ENCODE measurements around the gene TGM1. TPM values are rescaled to one million over a fixed set of nuclear protein-coding genes. Genes with fewer than 3 reads are reported as not detected.
A peak's percentile ranks its signal among the peaks of the same experiment; 100 is the strongest.

Gene TGM1
- polyA plus RNA-seq, 3 donors = 2.5 to 4.6 (median 3.3) TPM

GRCh38 chr14:24277071-24277470 is 14.1 kb upstream of the TGM1 start:
- no peak overlapping the region for H3K27ac ChIP-seq (ENCODE audit: low read depth, low read length)
- WGBS, 3 donors = 82 to 97% (median 84%) methylated on average over 6 of the region's 6 CpGs

DNA sequence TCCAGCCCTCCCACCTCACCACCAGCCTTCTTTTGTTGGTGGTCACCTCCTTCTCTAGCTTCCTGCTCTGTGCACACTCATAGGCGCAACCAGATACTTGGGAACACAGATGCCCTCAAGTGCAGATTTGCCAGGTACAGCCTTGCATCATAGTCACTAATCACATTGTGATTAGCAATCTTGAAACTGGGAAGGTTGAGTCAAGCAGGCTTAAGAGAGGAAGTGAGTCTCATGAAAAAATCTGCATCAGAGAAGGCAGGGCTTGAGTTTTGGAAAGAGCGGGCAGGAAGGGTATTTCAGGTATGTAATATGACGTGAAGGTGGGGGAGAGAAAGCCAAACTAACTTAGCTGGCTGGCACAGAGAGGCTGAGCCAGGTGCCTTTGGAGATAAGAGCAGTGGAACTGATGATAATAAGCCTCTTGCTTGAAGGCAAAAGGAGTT is 11.1 kb upstream of the TGM1 start:
- WGBS, 3 donors = 37 to 68% (median 48%) methylated on average over 3 of the region's 3 CpGs
- H3K27ac ChIP-seq (ENCODE audit: low read depth, low read length) = no peak overlapping the region

GRCh38 chr14:24273422-24273998 is 10.5 kb upstream of the TGM1 start:
- H3K27ac ChIP-seq (ENCODE audit: low read depth, low read length) = no peak overlapping the region
- WGBS, 3 donors = 60 to 77% (median 70%) methylated on average over 3 of the region's 3 CpGs

GRCh38 chr14:24272467-24272866 is 9.5 kb upstream of the TGM1 start:
- 78 to 89% (median 85%) methylated on average over 2 of the region's 2 CpGs for WGBS, 3 donors
- H3K27ac ChIP-seq (ENCODE audit: low read depth, low read length) = no peak overlapping the region

DNA sequence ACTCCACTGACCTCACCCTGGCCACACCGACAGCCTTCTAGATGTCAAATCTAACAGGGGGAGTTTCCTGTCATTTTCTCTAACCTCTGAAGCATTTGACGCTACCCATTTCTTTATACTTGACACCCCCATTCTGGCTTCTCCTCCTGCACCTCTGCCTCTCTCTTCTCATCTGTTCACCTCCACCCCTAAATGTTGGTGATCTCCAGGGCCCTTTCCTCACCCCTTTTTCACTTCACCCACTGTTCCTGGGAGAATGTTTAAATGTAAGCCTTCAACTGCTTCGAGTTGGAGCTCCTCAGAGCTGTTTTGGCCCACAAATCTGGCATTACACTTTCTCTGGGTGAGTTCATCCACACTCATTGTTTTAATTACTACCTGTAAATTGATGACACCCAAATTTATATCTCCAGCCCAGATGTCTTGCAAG is 8.9 kb upstream of the TGM1 start:
- 6 to 24% (median 18%) methylated on average over 3 of the region's 3 CpGs for WGBS, 3 donors
- H3K27ac ChIP-seq (ENCODE audit: low read depth, low read length) = no peak overlapping the region

DNA sequence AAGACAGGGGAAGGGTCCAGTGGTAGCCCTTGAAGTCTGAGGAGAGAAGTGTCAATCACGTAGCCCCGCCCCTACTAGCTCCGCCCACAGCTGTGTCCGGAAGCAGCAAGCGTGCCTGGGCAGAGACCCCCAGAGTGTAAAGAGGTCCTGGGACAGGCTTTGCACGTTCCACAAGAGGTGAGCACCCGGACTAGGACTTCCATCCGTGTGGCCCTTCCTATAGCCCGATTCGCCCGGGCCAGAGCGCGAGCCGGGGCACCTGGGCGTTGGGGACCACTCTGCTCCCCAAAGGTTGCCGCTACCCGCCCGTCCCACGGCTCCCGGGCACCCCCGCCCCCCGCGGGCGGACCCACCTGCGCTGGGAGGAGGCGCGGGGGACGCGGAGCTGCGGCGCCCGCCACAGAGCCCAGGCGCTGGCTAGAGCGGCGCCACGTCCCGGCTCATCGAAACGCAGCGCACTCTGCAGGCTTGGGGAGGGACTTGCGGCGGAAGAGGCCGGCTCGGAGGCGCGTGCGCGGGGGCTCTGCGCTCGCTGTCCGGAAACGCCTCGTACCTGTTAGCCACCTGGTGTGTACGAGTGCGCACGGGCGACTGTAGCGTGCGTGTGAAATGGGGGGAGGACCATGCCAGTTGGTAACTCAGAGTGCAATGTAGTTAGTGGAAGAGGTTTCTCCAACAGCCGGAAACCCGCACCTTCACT is 8.3 kb upstream of the TGM1 start, which contains the start of gene RABGGTA:
Gene RABGGTA (minus strand): TSS at position 464 of the 700 bp plus-strand sequence. CDS start 482 bp downstream, outside the sequence.
- peak within 1 kb of the TSS; percentile 31 for H3K27ac ChIP-seq (ENCODE audit: low read depth, low read length)

GRCh38 chr14:24270537-24271133 is 7.7 kb upstream of the TGM1 start:
- no peak overlapping the region for H3K27ac ChIP-seq (ENCODE audit: low read depth, low read length)
- 13 to 19% (median 15%) methylated on average over 13 of the region's 13 CpGs for WGBS, 3 donors

More for the DNA sequence above, 8.3 kb upstream of the TGM1 start, which contains the start of gene RABGGTA:
- WGBS, 3 donors = 0 to 1% (median 1%) methylated on average over 58 to 61 of the region's 61 CpGs

DNA sequence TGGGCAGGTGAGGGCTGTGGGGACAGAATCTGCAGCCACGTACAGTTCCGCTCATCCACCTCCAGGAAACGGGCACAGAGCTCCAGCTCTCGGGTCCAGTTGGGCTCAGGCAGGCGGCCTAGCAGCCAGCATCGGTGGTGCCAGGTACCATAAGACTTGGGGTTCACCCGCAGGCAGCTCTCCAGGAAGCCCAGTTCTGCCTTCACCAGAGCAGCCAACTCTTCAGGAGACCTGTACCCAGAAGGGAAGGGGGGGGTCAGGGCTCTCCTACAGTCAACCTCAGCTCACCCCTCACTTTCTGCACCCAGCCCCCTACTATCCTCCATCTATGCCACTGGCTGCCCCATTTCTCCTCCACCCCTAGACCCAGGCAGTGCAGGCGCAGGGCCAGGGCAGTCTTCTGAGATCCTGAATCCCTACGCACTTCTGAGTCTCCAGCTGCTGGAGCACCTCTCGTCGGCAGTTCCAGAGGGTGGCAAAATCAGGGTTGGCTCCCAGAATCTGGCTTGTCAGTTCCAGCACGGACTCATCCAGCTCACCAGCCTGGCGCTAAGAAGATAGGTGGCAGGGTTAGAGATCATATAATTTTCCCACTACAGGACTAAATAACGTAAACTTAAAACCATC is 7.0 kb upstream of the TGM1 start:
- 94 to 97% (median 95%) methylated on average over 12 to 14 of the region's 14 CpGs for WGBS, 3 donors
- H3K27ac ChIP-seq (ENCODE audit: low read depth, low read length) = no peak overlapping the region

DNA sequence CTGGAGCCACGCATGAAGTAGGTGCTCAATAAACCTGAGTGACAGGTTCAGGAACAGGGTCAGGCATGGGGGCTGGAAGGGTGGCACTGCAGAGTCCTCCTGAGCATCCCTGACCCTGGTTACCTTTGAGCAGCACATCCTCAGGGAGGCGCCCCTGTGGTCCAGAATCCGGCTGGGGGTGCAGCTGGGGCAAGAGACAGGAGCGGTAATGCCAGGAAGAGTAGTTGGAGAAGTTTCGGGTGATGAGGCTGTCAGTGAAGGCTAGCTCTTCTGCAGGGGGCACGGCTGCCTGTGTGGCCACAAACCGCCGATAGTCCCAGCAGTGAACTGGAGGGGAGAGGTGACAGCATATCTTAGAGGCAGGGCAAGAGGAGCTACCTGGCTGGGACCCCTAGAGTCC is 6.4 kb upstream of the TGM1 start:
- no peak overlapping the region for H3K27ac ChIP-seq (ENCODE audit: low read depth, low read length)
- WGBS, 3 donors = 94 to 95% (median 95%) methylated on average over 8 of the region's 8 CpGs

GRCh38 chr14:24268225-24268624 is 5.2 kb upstream of the TGM1 start:
- WGBS, 3 donors = 89 to 95% (median 94%) methylated on average over 9 of the region's 9 CpGs
- no peak overlapping the region for H3K27ac ChIP-seq (ENCODE audit: low read depth, low read length)

DNA sequence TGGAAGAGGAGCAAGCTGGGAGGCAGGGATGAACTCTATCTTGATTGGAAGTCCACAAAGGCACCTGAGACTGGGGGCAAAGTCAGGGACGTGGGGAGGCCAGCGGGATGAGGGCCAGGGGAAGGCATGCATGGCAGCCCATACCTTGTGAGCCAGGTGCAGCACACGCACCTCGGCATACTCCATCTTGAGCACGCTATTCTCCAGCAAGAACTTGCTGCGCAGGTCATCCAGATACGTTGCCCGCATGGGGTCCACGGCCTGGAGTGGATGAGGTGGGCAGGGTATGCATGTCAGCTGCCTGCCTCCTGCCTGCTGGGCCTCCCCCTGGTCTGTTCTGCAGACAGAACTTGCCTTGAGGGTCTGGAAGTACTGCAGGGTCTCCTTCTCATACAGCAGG is 4.5 kb upstream of the TGM1 start:
- no peak overlapping the region for H3K27ac ChIP-seq (ENCODE audit: low read depth, low read length)
- 89 to 96% (median 94%) methylated on average over 9 of the region's 9 CpGs for WGBS, 3 donors

DNA sequence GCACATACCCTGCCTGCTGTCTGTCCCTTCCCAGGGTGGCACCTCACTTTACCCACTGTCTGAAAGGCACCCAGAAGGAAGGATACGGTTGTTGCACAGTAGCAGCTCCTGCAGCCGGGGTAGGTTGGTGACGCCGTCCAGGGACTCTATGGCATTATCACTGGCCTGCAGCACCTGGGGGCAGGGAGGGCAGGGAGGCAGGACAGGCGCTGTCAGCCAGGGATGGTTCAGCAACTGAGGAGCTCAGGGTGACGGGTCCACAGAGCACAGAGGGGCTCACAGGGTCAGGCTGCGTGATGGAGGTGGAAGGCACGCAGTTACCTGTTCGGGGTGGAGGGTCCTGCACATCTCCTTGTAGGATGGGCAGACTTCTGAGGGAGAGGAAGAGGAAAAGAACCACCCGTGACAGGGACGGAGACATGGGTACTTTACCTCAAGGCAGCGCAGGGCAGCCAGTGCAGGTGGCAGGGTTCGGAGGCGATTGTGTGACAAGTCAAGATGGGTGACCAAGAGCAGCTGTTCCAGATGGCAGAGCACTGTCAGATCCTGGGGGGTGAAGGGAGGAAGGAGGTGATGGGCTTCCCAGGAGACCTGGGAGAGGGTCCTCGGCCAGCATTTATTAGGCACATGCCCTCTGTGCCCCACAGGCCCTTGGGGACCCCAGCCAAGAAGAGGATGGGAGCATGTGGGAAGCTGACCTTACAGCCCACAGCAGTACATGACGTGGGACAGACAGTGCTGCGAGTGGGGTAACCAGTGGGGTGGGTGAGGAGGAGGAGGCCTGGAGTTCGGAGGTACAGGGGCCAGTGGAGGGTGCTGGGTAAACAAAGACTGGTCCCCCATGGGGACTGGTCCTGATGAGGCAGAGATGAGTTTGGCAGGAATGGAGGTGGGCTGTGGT is 3.6 kb upstream of the TGM1 start:
- 86 to 92% (median 89%) methylated on average over 18 of the region's 18 CpGs for WGBS, 3 donors
- no peak overlapping the region for H3K27ac ChIP-seq (ENCODE audit: low read depth, low read length)

- no peak overlapping the region for H3K27ac ChIP-seq (ENCODE audit: low read depth, low read length)
- 60 to 78% (median 69%) methylated on average over 6 of the region's 6 CpGs for WGBS, 3 donors
Observed at GRCh38 chr14:24264298-24264697, 1.3 kb upstream of the TGM1 start.

GRCh38 chr14:24263848-24264247 is 871 bp upstream of the TGM1 start:
- H3K27ac ChIP-seq (ENCODE audit: low read depth, low read length) = no peak overlapping the region
- 58 to 74% (median 62%) methylated on average over 6 of the region's 6 CpGs for WGBS, 3 donors

DNA sequence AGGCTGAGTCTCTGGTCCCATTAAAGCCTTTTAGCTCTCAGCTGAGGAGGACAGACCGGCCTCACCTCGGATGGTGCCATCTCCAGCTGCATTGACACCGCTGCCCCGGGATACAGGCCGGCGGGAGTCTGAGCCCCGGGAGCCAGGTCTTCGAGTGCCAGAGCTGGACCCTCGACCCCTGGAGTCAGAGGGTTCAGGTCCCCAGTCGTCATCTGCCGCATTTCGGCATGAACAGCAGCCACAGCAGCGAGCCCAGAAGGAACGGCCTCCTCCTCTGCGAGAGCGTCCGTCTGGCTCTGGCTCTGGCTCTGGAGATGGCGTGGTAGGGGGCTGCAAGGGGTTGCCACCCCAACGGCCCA is 1.0 kb downstream of the TGM1 start:
- 91 to 93% (median 91%) methylated on average over 19 of the region's 19 CpGs for WGBS, 3 donors
- no peak overlapping the region for H3K27ac ChIP-seq (ENCODE audit: low read depth, low read length)

DNA sequence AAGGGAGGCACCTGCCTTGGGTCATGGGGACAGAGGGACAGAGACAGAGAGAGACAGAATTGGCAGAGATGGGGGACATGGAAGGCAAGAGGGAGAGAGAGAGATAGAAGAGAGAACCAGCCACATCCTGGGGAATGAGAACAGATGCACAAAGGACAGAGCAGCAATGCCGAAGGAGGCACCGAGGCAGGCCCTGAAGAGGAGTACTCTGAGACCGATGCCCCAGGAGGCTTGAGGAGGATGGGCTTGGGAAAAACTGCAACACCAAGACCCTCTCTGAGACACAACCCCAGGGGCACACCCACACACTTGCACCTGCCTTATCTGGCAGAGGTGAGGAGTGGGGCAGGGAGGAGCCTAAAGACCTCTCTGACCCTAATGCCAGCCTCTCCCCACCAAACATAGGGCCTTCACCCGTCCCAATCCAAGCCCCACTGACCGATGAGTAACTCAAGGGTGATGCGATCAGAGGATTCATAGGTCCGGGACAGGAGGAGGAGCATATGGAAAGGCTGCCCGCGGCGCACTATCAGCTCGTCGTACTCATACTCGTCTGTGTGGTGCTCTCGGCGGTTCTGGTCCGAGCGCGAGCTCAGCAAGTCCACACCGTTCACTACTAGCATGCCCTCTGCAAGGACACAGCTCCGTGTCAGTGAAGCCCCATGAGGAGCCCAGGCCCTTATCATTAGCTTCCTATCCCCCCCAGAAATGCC is 1.6 kb downstream of the TGM1 start:
- WGBS, 3 donors = 85 to 92% (median 89%) methylated on average over 20 of the region's 20 CpGs

GRCh38 chr14:24260780-24261157 is 2.2 kb downstream of the TGM1 start:
- 80 to 87% (median 85%) methylated on average over 4 of the region's 4 CpGs for WGBS, 3 donors
- no peak overlapping the region for H3K27ac ChIP-seq (ENCODE audit: low read depth, low read length)

More for the DNA sequence above, 1.6 kb downstream of the TGM1 start:
- H3K27ac ChIP-seq (ENCODE audit: low read depth, low read length) = no peak overlapping the region

Data from adipose tissue (tissue), 3 donors.